G401.6 (cell line): ENCODE data around the gene NTMT1.

Source experiments
- FAIRE-seq: peaks from 2 replicates; lab custom pipeline; 2012; peaks lifted over from hg19 to GRCh38; lab: Jason Lieb, UNC

The NTMT1 gene

GRCh38 chr9:129681924-129682323 lies 56.0 kb downstream of the NTMT1 start:
- no peak for FAIRE-seq

GRCh38 chr9:129682381-129682780 lies 56.4 kb downstream of the NTMT1 start:
- FAIRE-seq: no peak

GRCh38 chr9:129685220-129685932 lies 59.4 kb downstream of the NTMT1 start:
- no peak for FAIRE-seq
